Fibroblast of the conjunctiva (primary cell): ENCODE results near the gene SLC16A1.
"Not testable (repeated sequence)": the region's sequence is repeated elsewhere in the genome, so short reads cannot be mapped to it uniquely, and the experiment has no call there.

Source experiments
- DNase-seq: peaks from one replicate; pipeline ENCODE4 v3.0.0-alpha.2; 2010; ENCODE audit warnings: low read depth

The SLC16A1 gene

GRCh38 chr1:112971006-112971405, 15.0 kb upstream of the SLC16A1 start:
- no peak for DNase-seq

- no peak for DNase-seq
These were observed 8.4 kb upstream of the SLC16A1 start for GRCh38 chr1:112964347-112964746.

- no peak for DNase-seq
These were observed 5.1 kb upstream of the SLC16A1 start for GRCh38 chr1:112961072-112961471.

GRCh38 chr1:112960384-112960783, 4.4 kb upstream of the SLC16A1 start:
- no peak for DNase-seq

- DNase-seq: not testable (repeated sequence)
These were observed 2.2 kb upstream of the SLC16A1 start for GRCh38 chr1:112958236-112958635.

GRCh38 chr1:112957133-112957812, 1.3 kb upstream of the SLC16A1 start:
- DNase-seq: peak; percentile 86

- no peak for DNase-seq
These were observed 642 bp upstream of the SLC16A1 start for GRCh38 chr1:112956544-112957132.

- no peak for DNase-seq
These were observed 837 bp downstream of the SLC16A1 start for GRCh38 chr1:112954945-112955772.

- DNase-seq: no peak
These were observed 1.9 kb downstream of the SLC16A1 start for GRCh38 chr1:112954017-112954650.

- no peak for DNase-seq
These were observed 5.6 kb downstream of the SLC16A1 start for GRCh38 chr1:112950426-112950825.

GRCh38 chr1:112946683-112947082, 9.3 kb downstream of the SLC16A1 start:
- no peak for DNase-seq

- no peak for DNase-seq
These were observed 16.2 kb downstream of the SLC16A1 start for GRCh38 chr1:112939810-112940209.

- no peak for DNase-seq
These were observed 17.8 kb downstream of the SLC16A1 start for GRCh38 chr1:112938210-112938609.

GRCh38 chr1:112937495-112937894, 18.5 kb downstream of the SLC16A1 start:
- no peak for DNase-seq

- no peak for DNase-seq
These were observed 18.9 kb downstream of the SLC16A1 start for GRCh38 chr1:112937070-112937469.

- DNase-seq: peak; percentile 72
These were observed 20.4 kb downstream of the SLC16A1 start for GRCh38 chr1:112935461-112936111.

- no peak for DNase-seq
These were observed 21.4 kb downstream of the SLC16A1 start for GRCh38 chr1:112934577-112934976.

GRCh38 chr1:112933820-112934571, 22.0 kb downstream of the SLC16A1 start:
- no peak for DNase-seq

- DNase-seq: no peak
These were observed 26.0 kb downstream of the SLC16A1 start for GRCh38 chr1:112929979-112930378.

GRCh38 chr1:112927462-112927990, 28.5 kb downstream of the SLC16A1 start:
- no peak for DNase-seq

- DNase-seq: no peak
These were observed 29.1 kb downstream of the SLC16A1 start for GRCh38 chr1:112926858-112927257.
